LNCaP clone FGC (cell line): ENCODE results near the gene HOXD13.

Experiments used
- DNase-seq: peaks from one replicate; pipeline ENCODE4 v3.0.0-alpha.2; 2011; ENCODE audit warnings: low read depth
- H3K4me3 ChIP-seq: 2 replicates; pipeline ENCODE4 v1.5.1; 2011; ENCODE audit warnings: mild to moderate bottlenecking, low read depth, low read length, control low read depth
- TF ChIP-seq, protein P1 (sequence below): IDR thresholded peaks from 2 replicates; pipeline ENCODE4 v1.5.1; 2012; ENCODE audit warnings: mild to moderate bottlenecking; ENCODE audit not compliant: control insufficient read depth, insufficient read depth; ENCODE audit errors: extremely low read depth

Gene HOXD13

DNA sequence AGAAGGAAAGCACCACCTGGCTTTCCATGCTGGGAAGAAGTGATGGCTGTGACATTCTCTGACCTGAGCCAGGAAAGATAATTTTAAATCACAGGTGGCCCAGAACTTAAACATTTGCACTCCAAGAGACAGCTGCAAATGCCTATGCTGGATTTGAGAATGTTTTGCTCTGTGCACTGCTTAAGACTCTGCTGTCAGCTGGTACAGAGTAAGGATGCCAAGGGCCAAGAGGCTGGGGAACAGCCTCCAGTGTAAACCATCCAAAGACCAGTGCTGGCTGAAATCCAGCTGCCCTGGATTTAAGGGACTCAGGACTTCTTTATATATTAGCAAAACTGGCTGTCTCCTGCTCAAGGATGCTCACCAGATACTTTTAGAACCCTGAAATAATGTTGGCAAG lies 40.9 kb downstream of the HOXD13 start:
- TF ChIP-seq, protein P1, sequence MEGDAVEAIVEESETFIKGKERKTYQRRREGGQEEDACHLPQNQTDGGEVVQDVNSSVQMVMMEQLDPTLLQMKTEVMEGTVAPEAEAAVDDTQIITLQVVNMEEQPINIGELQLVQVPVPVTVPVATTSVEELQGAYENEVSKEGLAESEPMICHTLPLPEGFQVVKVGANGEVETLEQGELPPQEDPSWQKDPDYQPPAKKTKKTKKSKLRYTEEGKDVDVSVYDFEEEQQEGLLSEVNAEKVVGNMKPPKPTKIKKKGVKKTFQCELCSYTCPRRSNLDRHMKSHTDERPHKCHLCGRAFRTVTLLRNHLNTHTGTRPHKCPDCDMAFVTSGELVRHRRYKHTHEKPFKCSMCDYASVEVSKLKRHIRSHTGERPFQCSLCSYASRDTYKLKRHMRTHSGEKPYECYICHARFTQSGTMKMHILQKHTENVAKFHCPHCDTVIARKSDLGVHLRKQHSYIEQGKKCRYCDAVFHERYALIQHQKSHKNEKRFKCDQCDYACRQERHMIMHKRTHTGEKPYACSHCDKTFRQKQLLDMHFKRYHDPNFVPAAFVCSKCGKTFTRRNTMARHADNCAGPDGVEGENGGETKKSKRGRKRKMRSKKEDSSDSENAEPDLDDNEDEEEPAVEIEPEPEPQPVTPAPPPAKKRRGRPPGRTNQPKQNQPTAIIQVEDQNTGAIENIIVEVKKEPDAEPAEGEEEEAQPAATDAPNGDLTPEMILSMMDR, result no peak
- no peak overlapping the region for H3K4me3 ChIP-seq
- DNase-seq, result no peak

DNA sequence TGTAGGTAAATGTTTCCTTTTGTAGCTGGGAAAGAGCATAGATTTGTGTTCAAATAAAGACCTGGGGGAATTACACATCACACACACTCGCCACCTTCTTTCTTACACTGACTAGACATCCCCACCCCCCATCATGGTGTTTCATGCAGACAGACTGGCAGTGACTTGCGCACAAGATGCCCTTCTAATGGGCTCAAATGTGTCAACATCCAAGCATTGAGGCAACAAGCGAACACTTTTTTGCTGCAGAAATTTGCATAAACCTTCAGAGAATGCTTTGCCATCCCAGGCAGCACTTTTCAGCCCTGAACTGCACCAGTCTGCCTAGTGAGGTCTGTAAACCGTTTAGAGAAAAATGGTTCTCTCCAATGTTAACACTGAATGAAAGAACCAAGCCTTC lies 41.5 kb downstream of the HOXD13 start:
- DNase-seq, result no peak
- H3K4me3 ChIP-seq, result no peak overlapping the region
- TF ChIP-seq, protein P1, result no peak

DNA sequence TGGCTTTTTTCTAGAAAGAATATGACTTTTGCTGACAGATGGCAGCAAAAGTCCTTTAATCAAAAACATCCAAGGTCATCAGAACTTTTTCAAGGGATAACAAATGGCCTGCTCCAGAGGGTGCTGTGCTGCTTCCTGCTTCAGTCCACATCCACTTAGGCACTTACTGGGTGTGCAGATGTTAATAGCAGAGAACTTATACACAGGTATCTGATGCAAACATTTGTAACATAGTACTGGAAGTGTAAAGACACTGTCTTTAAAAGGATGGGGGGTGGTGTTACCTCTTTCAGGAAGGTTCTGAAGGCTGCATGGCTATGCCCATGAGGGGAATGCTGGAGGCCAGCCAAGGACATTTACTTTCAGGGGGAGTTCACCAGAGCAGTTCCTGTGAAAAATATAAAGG lies 42.5 kb downstream of the HOXD13 start:
- DNase-seq, result no peak
- TF ChIP-seq, protein P1, result 0 out of 2 replicates have a peak, but pooled peaks have one; percentile 11
- H3K4me3 ChIP-seq, result no peak overlapping the region

DNA sequence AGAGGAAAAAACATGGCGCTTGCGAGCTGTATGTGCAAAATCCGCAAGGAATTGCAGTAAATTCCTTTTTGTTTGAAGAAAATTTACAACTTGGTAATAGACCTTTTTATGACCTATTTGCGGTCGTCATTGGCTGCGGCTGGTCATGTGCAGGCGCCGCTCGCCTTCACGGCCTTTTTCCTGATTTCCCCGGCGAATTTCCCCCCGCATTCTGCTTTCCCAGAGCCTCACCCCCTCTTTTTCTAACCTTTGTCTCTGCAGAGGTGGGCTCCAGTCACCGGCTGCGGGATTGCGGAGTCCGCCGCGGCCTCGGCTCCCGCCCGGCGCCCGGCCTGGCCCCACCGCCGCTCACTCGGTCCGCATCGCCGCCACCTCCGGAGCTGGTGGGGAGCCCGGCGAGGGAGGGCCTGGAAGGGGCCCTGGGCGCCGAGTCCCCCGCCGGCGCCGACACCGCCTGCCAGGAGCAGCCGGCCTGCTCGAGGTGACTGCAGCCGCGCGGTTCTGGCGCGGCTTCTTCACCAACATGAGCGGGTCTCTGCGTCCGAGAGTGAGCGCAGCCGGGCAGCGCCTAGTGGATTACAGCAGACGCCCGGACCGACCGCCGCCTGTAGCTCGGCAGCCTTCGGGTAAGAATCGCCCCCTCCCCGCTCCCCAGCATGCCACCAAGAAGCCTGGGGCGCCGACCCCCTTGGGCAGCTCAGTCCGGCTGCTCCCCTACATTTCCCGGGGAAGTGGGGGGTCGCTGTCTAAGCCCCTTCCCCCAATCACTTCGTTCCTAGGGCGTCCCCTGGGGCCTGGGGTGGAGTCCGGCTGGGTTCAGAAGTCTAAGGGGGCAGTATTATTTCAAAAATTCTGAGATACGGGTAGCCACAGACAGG lies 44.1 kb downstream of the HOXD13 start:
- TF ChIP-seq, protein P1, result no peak
- H3K4me3 ChIP-seq, result 0 out of 2 replicates have a peak overlapping the region, but pooled peaks have one; percentile 9
- no peak for DNase-seq

DNA sequence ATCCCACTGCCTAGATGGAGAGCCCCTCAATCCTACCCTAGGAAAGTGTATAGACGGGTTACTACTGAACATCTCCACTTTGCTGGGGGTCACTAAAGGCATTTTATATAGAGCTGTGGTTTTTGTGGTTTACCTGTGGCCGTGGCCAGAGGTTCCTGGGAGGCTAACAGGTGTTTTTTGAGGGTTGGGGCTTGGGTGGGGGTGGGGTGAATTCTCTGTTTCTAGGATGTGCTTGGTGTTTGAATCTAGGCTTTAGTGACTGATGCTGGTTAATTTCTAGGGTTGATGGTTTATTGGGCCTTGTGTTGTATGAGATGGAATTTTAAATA lies 44.7 kb downstream of the HOXD13 start:
- H3K4me3 ChIP-seq, result no peak overlapping the region
- DNase-seq, result no peak
- TF ChIP-seq, protein P1, result no peak

DNA sequence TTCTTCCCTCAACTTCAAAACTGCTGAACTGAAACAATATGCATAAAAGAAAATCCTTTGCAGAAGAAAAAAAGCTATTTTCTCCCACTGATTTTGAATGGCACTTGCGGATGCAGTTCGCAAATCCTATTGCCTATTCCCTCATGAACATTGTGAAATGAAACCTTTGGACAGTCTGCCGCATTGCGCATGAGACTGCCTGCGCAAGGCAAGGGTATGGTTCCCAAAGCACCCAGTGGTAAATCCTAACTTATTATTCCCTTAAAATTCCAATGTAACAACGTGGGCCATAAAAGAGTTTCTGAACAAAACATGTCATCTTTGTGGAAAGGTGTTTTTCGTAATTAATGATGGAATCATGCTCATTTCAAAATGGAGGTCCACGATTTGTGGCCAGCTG lies 45.4 kb downstream of the HOXD13 start:
- TF ChIP-seq, protein P1, result no peak
- no peak for DNase-seq
- no peak overlapping the region for H3K4me3 ChIP-seq

DNA sequence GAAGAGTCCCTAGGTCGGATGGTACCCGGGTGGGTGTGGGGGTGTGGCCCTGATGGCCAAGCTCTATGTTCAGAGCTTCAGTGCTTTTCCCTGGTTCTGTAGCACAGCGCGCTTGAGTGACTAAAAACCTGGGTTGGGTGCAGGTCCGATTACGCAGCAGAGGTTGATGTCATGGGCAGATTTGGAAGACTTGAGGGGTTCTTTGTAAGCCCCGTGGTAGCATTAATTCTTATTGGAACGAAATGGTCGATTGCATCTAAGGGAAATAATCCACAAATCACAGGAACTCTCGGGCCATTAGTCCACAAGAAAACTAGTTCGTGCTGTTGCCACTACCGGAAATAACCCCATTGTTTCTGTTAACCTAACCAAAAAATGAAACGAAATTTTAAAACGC lies 46.0 kb downstream of the HOXD13 start:
- DNase-seq, result no peak
- no peak overlapping the region for H3K4me3 ChIP-seq

More for the DNA sequence above, 46.0 kb downstream of the HOXD13 start:
- TF ChIP-seq, protein P1, result no peak
